Psoas muscle (tissue), 8 donors: ENCODE results near the gene FMC1. TPM values are rescaled to one million over a fixed set of nuclear protein-coding genes. Genes with fewer than 3 reads are reported as not detected.

Experiments used
- ATAC-seq, 4 donors: fragments of 200-7000 bp; cut with Tn5 transposase; one replicate each; pipeline ENCODE4 v1.9.1; 2020; ENCODE audit warnings: moderate library complexity in 3 of 4, mild to moderate bottlenecking in 2 of 4
- DNase-seq, 2 donors: peaks; one replicate each; pipeline ENCODE4 v3.0.0-alpha.2; 2020
- H3K27ac ChIP-seq: fragments of 200-600 bp; one replicate; pipeline ENCODE4 v1.8.0; 2022
- H3K27me3 ChIP-seq, 3 donors: fragments of 200-600 bp in 1 of 3; one replicate each; pipeline versions ENCODE4 v1.6.1 to v1.8.0; 2013 to 2022; ENCODE audit warnings: low read length in 2 of 3, mild to moderate bottlenecking in 2 of 3, moderate library complexity in 1 of 3; ENCODE audit not compliant: insufficient read depth in 3 of 3
- H3K36me3 ChIP-seq, 2 donors: fragments of 200-600 bp in 1 of 2; one replicate each; pipeline versions ENCODE4 v1.6.1 to v1.8.0; 2013 to 2022; ENCODE audit warnings: low read depth in 1 of 2, mild to moderate bottlenecking in 1 of 2, moderate library complexity in 1 of 2; ENCODE audit not compliant: insufficient read depth in 1 of 2
- H3K4me1 ChIP-seq: fragments of 200-600 bp; one replicate; pipeline ENCODE4 v1.8.0; 2022
- H3K4me3 ChIP-seq: fragments of 200-600 bp; one replicate; pipeline ENCODE4 v1.8.0; 2022; ENCODE audit warnings: mild to moderate bottlenecking
- H3K9me3 ChIP-seq: fragments of 200-600 bp; one replicate; pipeline ENCODE4 v1.8.0; 2022
- CTCF ChIP-seq: fragments of 200-600 bp; IDR thresholded peaks from one replicate; pipeline ENCODE4 v1.8.0; 2022; ENCODE audit warnings: antibody characterized with exemption
- WGBS, 3 donors: extraction: QIAGEN DNeasy Blood & Tissue Kit; methylation state at CpG; one replicate each; pipeline versions ENCODE4 v1.1.6 to v1.1.7; 2013; 5-methylcytosine and 5-hydroxymethylcytosine counted together
- intact Hi-C, 2 donors: fragments of 100-400 bp; cut with DNase I; formaldehyde crosslinking; loops; one replicate each; pipeline versions ENCODE4 v1.11.0 to v1.14.2; 2022
- polyA plus RNA-seq, 3 donors: library from polyadenylated mRNA; stranded (reverse); fragments of 200-250 nt; gene quantifications; one replicate each; pipeline ENCODE4 v1.2.3, GENCODE V29; 2013
- total RNA-seq, 4 donors: library from RNA; stranded (reverse); fragmentation: NEBNext Ultra II Directional in 2 of 4; extraction: Animal tissue kit (Norgen Biotek cat#: 25700) in 2 of 4; gene quantifications; one replicate each; pipeline versions ENCODE4 v1.2.1 to v1.2.4, GENCODE V29; 2021 to 2023
- donor health status: healthy with polysubstance abuse.
- donor health status: DM: no; HTN: no; CAD: no; lungs with moderate emphysema.
- donor health status: Bipolar disorder and iron deficiency.
- donor health status: healthy.
- donor health status: DM: yes; HTN: yes; CAD: no.
- donor health status: DM: no; HTN: no; CAD: no.
- donor health status: DM: no; HTN: no; CAD: no.
- donor health status: DM: yes; HTN: yes; CAD: no.

The FMC1 gene
- total and polyA plus RNA-seq, 7 donors: 21.3 to 50.4 (median 32.1) TPM

DNA sequence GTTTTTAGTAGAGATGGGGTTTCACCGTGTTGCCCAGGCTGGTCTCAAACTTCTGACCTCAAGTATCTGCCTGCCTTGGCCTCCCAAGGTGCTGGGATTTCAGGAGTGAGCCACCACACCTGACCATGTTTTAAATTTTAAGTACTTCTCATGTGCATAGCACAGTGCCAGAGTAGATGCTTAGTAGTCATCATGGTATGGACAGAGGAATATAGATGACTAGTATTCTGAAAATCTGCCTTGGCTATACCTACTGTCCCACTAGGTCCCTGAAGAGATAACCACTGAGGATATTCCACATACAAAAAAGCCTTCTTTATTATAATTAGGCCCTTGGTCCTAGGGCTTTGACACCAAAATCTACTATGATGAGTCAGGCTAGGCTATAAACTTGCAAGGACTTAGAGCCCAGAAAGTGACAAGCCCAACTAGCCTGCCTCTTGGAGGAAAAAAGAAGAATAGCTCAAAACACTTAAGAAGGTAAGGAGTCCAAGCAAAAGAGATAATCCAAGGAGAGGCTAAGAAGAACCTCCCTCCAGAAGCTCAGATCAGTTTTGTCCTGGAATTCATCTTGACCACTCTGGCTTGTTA is 52.6 kb downstream of the FMC1 start:
- H3K36me3 ChIP-seq: peaks cover 0 to 85% of the 10 kb centered on the region in 2 donors
- TF ChIP-seq CTCF: no peak

DNA sequence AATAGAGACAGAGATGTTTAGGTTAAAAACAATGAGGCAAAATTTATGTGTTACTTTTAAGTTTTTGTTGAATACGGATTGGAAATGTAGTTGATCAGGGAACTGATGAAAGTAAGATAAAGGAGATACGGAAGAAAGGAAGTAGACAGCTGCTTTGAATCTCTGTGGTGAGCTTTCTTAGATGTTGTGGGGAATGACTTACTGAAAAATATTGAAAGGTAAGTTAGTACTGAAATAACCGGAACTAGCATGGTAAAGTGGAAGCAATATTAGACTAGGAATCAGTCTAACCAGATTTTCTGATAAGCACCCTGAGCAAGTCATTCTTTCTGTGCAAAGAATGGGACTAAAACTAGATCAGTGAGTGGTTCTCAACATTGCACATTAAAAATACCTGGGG is 53.4 kb downstream of the FMC1 start:
- Histone ChIP-seq H3K9me3 (no peaks in the 10 kb centered on the region), H3K4me1 (no peaks in the 10 kb centered on the region), H3K36me3 (peaks cover 0 to 89% of the 10 kb centered on the region in 2 donors), H3K4me3 (no peak overlapping the region), H3K27ac (no peak overlapping the region), H3K27me3 (no peaks in the 10 kb centered on the region)
- WGBS, 3 donors: 94 to 96% (median 95%) methylated on average over 3 of the region's 3 CpGs
- TF ChIP-seq CTCF: no peak
- ATAC-seq: no peak
- intact Hi-C loops: no loop called here
- no peak for DNase-seq

More for the DNA sequence above, 52.6 kb downstream of the FMC1 start:
- intact Hi-C loops: no loop called here
- Histone ChIP-seq H3K4me1 (no peaks in the 10 kb centered on the region), H3K27ac (no peak overlapping the region), H3K4me3 (no peak overlapping the region), H3K9me3 (no peaks in the 10 kb centered on the region), H3K27me3 (no peaks in the 10 kb centered on the region)
- no peak for ATAC-seq
- no peak for DNase-seq
- WGBS, 3 donors: 92 to 100% (median 95%) methylated on average over 1 of the region's 1 CpG

Other genes with a start within 250 kb of the FMC1 start
- gene ZC3HAV1, start 231.6 kb upstream of the FMC1 start, total RNA-seq: 1 to 10 TPM; 3.0 to 5.3 (median 4.4) TPM
- 1 to 10 TPM; 1.6 to 4.6 (median 1.6) TPM for gene ZC3HAV1, start 231.6 kb upstream of the FMC1 start, polyA plus RNA-seq
- 10 to 100 TPM; 20.6 to 30.1 (median 24.9) TPM for gene UBN2, start 110.1 kb upstream of the FMC1 start, total RNA-seq
- 1 to 10 TPM; 1.7 to 7.9 (median 3.3) TPM for gene UBN2, start 110.1 kb upstream of the FMC1 start, polyA plus RNA-seq
- 10 to 100 TPM; 44.4 to 67.5 (median 53.5) TPM for gene LUC7L2, start 18.6 kb downstream of the FMC1 start, total RNA-seq
- 10 to 100 TPM; 41.6 to 82.3 (median 44.0) TPM for gene LUC7L2, start 18.6 kb downstream of the FMC1 start, polyA plus RNA-seq
- gene KLRG2, start 142.3 kb downstream of the FMC1 start, total RNA-seq: not detected
- under 1 TPM in 2 of 3 donors, not detected in 1; 0.04 TPM for gene KLRG2, start 142.3 kb downstream of the FMC1 start, polyA plus RNA-seq
- gene CLEC2L, start 182.3 kb downstream of the FMC1 start, total RNA-seq: 1 to 10 TPM in 1 of 4 donors, under 1 TPM in 2, not detected in 1; 0.66 to 1.5 (median 0.82) TPM
- gene CLEC2L, start 182.3 kb downstream of the FMC1 start, polyA plus RNA-seq: 1 to 10 TPM in 1 of 3 donors, under 1 TPM in 2; 0.12 to 1.3 (median 0.85) TPM